Nephron (organoid): ENCODE data around the gene RFX6.

Experiments
- H3K27ac Mint-ChIP-seq, 3 experiments: 2 replicates each; pipeline ENCODE4 v1.8.0; 2020; ENCODE audit warnings: mixed read lengths in 3 of 3, mild to moderate bottlenecking in 2 of 3, moderate library complexity in 1 of 3
- H3K27me3 Mint-ChIP-seq: 2 replicates; pipeline ENCODE4 v1.8.0; 2021; ENCODE audit warnings: low read depth, mild to moderate bottlenecking, moderate library complexity, mixed read lengths
- H3K36me3 Mint-ChIP-seq: 2 replicates; pipeline ENCODE4 v1.8.0; 2020; ENCODE audit warnings: low read depth, mixed read lengths
- H3K4me1 Mint-ChIP-seq: 2 replicates; pipeline ENCODE4 v1.8.0; 2020; ENCODE audit warnings: mixed read lengths
- H3K4me3 Mint-ChIP-seq, 3 experiments: 2 replicates each; pipeline ENCODE4 v1.8.0; 2020; ENCODE audit warnings: mild to moderate bottlenecking in 3 of 3, mixed read lengths in 3 of 3, moderate library complexity in 2 of 3
- H3K9me3 Mint-ChIP-seq: 2 replicates; pipeline ENCODE4 v1.8.0; 2020; ENCODE audit warnings: mixed read lengths
- CTCF ChIP-seq, 3 experiments: fragments of 200-600 bp; sonication (generic); IDR thresholded peaks; one replicate each; pipeline ENCODE4 v1.5.0; 2021; ENCODE audit warnings: antibody characterized with exemption in 3 of 3; ENCODE audit not compliant: unreplicated experiment in 3 of 3

Gene RFX6

DNA sequence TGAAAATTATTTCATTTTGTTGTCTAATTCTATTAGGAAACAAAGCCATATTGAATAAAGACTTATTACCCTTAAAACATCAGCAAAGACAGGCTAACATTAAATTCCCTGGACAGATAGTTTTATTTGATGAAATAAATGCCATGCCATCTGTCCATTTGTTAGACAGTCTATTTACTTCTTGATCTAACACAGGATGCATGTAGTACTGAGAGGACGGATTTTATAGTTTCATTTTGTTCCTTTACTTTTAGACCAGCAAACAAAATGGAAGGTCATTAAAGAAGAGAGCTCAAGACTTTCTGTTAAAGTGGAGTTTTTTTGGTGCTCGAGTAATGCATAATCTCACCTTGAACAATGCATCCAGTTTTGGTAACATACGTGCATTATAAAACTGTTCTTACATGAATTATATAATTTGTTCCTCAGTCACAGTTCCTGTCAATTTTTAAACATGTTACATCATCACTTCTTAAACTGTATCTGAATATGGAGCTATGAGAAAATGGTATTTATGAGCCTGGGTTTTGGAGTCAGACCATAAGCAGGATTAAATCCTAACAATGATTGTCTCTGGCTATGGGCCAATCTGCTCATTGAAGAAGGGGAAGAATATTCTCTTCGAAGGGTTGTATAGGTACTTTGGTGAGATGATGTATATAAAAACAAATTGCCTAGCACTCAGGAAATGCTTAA, 46.0 kb downstream of the RFX6 start:
- Mint-ChIP-seq H3K27ac (no peak overlapping the region), H3K9me3 (no peaks in the 10 kb centered on the region), H3K36me3 (no peaks in the 10 kb centered on the region), H3K4me1 (no peaks in the 10 kb centered on the region), H3K4me3 (no peak overlapping the region), H3K27me3 (peaks cover 5% of the 10 kb centered on the region)
- TF ChIP-seq CTCF (IDR thresholded peaks at IDR 0.05; ENCODE audit: unreplicated experiment in 3 of 3): no peak

GRCh38 chr6:116924245-116924644, 47.2 kb downstream of the RFX6 start:
- Mint-ChIP-seq H3K36me3 (no peaks in the 10 kb centered on the region), H3K9me3 (no peaks in the 10 kb centered on the region), H3K4me1 (no peaks in the 10 kb centered on the region)

GRCh38 chr6:116925088-116925794, 48.2 kb downstream of the RFX6 start:
- Mint-ChIP-seq H3K4me1 (no peaks in the 10 kb centered on the region), H3K4me3 (no peak overlapping the region), H3K27ac (no peak overlapping the region), H3K27me3 (peaks cover 5% of the 10 kb centered on the region), H3K9me3 (no peaks in the 10 kb centered on the region), H3K36me3 (no peaks in the 10 kb centered on the region)
- no peak for TF ChIP-seq CTCF (IDR thresholded peaks at IDR 0.05; ENCODE audit: unreplicated experiment in 3 of 3)

More at GRCh38 chr6:116924245-116924644, 47.2 kb downstream of the RFX6 start:
- no peak for TF ChIP-seq CTCF (IDR thresholded peaks at IDR 0.05; ENCODE audit: unreplicated experiment in 3 of 3)
- no peak overlapping the region for H3K27ac Mint-ChIP-seq
- H3K27me3 Mint-ChIP-seq: peaks cover 5% of the 10 kb centered on the region
- no peak overlapping the region for H3K4me3 Mint-ChIP-seq

- no peak overlapping the region for H3K27ac Mint-ChIP-seq
- H3K4me3 Mint-ChIP-seq: no peak overlapping the region
- H3K27me3 Mint-ChIP-seq: peaks cover 5% of the 10 kb centered on the region
- TF ChIP-seq CTCF (IDR thresholded peaks at IDR 0.05; ENCODE audit: unreplicated experiment in 3 of 3): no peak
- H3K9me3 Mint-ChIP-seq: no peaks in the 10 kb centered on the region
- H3K36me3 Mint-ChIP-seq: no peaks in the 10 kb centered on the region
- no peaks in the 10 kb centered on the region for H3K4me1 Mint-ChIP-seq
These were observed 51.6 kb downstream of the RFX6 start for GRCh38 chr6:116928677-116929076.

DNA sequence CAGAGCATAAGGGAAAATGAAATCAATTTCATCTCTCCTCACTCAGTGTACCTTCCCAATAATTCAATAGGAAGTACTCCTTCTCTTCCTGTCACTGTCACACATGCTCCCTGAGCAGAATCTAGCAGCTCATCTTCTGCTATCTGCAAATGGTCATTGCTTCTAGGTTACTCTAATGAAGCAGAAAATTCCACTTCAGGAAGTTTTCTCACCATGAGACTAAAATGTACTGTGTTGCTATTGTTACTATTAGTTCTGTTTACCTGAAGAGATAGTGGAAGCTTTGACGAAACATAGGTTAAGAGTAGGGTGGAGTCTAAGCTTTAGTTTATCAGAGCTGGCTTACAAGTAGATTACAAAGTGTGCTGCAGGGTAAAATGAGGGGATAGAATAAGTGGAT, 52.8 kb downstream of the RFX6 start:
- H3K27me3 Mint-ChIP-seq: peaks cover 5% of the 10 kb centered on the region
- TF ChIP-seq CTCF (IDR thresholded peaks at IDR 0.05; ENCODE audit: unreplicated experiment in 3 of 3): no peak
- H3K9me3 Mint-ChIP-seq: no peaks in the 10 kb centered on the region
- H3K36me3 Mint-ChIP-seq: no peaks in the 10 kb centered on the region
- no peak overlapping the region for H3K4me3 Mint-ChIP-seq
- no peaks in the 10 kb centered on the region for H3K4me1 Mint-ChIP-seq
- no peak overlapping the region for H3K27ac Mint-ChIP-seq

DNA sequence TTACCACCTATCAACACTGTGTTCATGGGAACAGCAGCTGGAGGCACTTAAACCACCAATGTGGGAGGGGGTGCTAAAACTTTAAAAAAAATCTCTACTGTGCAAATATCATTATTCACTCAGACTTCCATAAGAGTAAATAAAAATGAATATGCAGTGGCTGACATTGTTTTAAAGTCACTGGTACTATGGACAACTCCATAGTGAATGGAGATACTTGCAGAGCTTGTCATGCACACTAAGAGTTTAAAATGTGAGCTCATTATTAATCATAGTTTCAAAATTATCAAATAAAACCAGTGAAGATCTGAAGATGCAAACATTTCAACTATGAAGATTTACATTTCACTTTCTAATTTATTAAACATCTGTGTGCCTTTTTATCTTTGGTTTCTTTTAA, 54.4 kb downstream of the RFX6 start:
- no peaks in the 10 kb centered on the region for H3K9me3 Mint-ChIP-seq

More for the DNA sequence above, 54.4 kb downstream of the RFX6 start:
- no peak for TF ChIP-seq CTCF (IDR thresholded peaks at IDR 0.05; ENCODE audit: unreplicated experiment in 3 of 3)
- no peaks in the 10 kb centered on the region for H3K4me1 Mint-ChIP-seq
- no peak overlapping the region for H3K4me3 Mint-ChIP-seq
- no peaks in the 10 kb centered on the region for H3K27me3 Mint-ChIP-seq
- H3K36me3 Mint-ChIP-seq: no peaks in the 10 kb centered on the region
- H3K27ac Mint-ChIP-seq: no peak overlapping the region
